Bone marrow (tissue), 2 donors: ENCODE measurements around the gene NT5C3A.
"Not testable (repeated sequence)": the region's sequence is repeated elsewhere in the genome, so short reads cannot be mapped to it uniquely, and the experiment has no call there.

Experiments
- DNase-seq, 2 donors: peaks; one replicate each; lab custom pipeline; 2025; lab: John Stamatoyannopoulos, UW

Gene NT5C3A

GRCh38 chr7:32979902-32980301, 82.7 kb downstream of the NT5C3A start:
- DNase-seq = not testable (repeated sequence)

GRCh38 chr7:32979246-32979645, 83.3 kb downstream of the NT5C3A start:
- not testable (repeated sequence) for DNase-seq

DNA sequence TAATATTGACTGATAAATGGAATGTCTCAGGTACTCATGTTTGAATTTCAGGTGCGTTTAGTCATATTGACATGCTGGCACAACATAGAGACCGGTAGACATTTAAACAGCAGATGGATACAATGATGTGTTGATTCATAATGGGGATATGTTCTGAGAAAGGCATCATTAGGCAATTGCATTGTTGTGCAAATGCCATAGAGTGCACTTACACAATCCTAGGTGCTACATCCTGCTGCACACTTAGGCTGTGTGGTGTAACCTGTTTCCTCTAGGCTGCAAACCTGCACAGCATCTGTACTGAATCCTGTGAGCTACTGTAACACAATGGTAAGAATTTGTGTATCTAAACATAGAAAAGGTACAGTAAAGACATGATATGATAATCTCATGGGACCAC, 85.4 kb downstream of the NT5C3A start:
- not testable (repeated sequence) for DNase-seq

- not testable (repeated sequence) for DNase-seq
These were observed 90.6 kb downstream of the NT5C3A start for GRCh38 chr7:32971967-32972366.

GRCh38 chr7:32967268-32967582, 95.4 kb downstream of the NT5C3A start:
- DNase-seq = not testable (repeated sequence)

- not testable (repeated sequence) for DNase-seq
These were observed 95.9 kb downstream of the NT5C3A start for GRCh38 chr7:32966489-32967267.

- DNase-seq = not testable (repeated sequence)
These were observed 98.0 kb downstream of the NT5C3A start for GRCh38 chr7:32964461-32965159.
